HepG2 (cell line): Measurements from ENCODE around the gene IGFL2. TPM values are rescaled to one million over a fixed set of nuclear protein-coding genes. Genes with fewer than 3 reads are reported as not detected.

ENCODE experiments used
- ATAC-seq: fragments of 200-7000 bp; cut with Tn5 transposase; 3 replicates; pipeline ENCODE4 v1.9.1; 2020; ENCODE audit warnings: mild to moderate bottlenecking, moderate library complexity
- BruUV-seq: library from RNA; stranded (reverse); fragments of 400-500 nt; replicated peaks from 2 replicates; lab custom pipeline; 2021; lab: Mats Ljungman, UMichigan
- CTCF ChIA-PET: fragments of 300-600 bp; formaldehyde crosslinking; extraction: SDS; loops from one replicate; lab custom pipeline; 2021; ENCODE audit warnings: low total read pairs, inconsistent platforms, low intra/inter-chr PET ratio; lab: Yijun Ruan, JAX
- POLR2A ChIA-PET: fragments of 350-600 bp; sonication (Branson Sonifier 250); formaldehyde crosslinking; loops from one replicate; lab custom pipeline; 2020; ENCODE audit warnings: antibody characterized with exemption, inconsistent platforms; lab: Yijun Ruan, JAX
- DNase-seq: peaks from one replicate; pipeline ENCODE4 v3.0.0-alpha.2; 2015; ENCODE audit warnings: low spot score
- FAIRE-seq: peaks from 3 replicates; lab custom pipeline; 2011; peaks lifted over from hg19 to GRCh38; lab: Jason Lieb, UNC
- H2AFZ ChIP-seq: one replicate; pipeline ENCODE4 v1.6.1; 2011; ENCODE audit warnings: low read length, inconsistent platforms
- H3K27ac ChIP-seq: fragments of 300-600 bp; 3 replicates; pipeline ENCODE4 v1.8.0; 2011; ENCODE audit warnings: mixed run types, mild to moderate bottlenecking, mixed read lengths, low read length, inconsistent platforms; ENCODE audit not compliant: insufficient read depth; ENCODE audit errors: extremely low read length
- H3K27me3 ChIP-seq, 2 experiments: fragments of 200-600 bp in 1 of 2; 2 replicates in 1 of 2; 3 replicates in 1 of 2; pipeline versions ENCODE4 v1.6.0 to v1.8.0; 2011; ENCODE audit warnings: low read length in 2 of 2, mild to moderate bottlenecking in 2 of 2, moderate library complexity in 2 of 2, inconsistent platforms in 1 of 2; ENCODE audit not compliant: insufficient read depth in 2 of 2, control insufficient read depth in 1 of 2
- H3K36me3 ChIP-seq, 2 experiments: fragments of 200-600 bp in 1 of 2; replicated peaks in 1 of 2; 2 replicates in 1 of 2; 3 replicates in 1 of 2; pipeline versions ENCODE4 v1.5.1 to v1.8.0; 2011; ENCODE audit warnings: low read length in 2 of 2, inconsistent platforms in 1 of 2; ENCODE audit not compliant: insufficient read depth in 2 of 2, control insufficient read depth in 1 of 2
- H3K4me1 ChIP-seq: 2 replicates; pipeline ENCODE4 v1.5.1; 2012; ENCODE audit warnings: low read length, inconsistent platforms; ENCODE audit not compliant: insufficient read depth
- H3K4me2 ChIP-seq: 2 replicates; pipeline ENCODE4 v1.6.0; 2011; ENCODE audit warnings: low read depth, low read length, inconsistent platforms
- H3K4me3 ChIP-seq, 3 experiments: fragments of 200-600 bp in 1 of 3; sonication (generic), shearing (Covaris generic) in 1 of 3; replicated peaks in 1 of 3; 2 replicates each; pipeline ENCODE4 v1.5.1; 2011 to 2016; ENCODE audit warnings: low read length in 3 of 3, inconsistent platforms in 2 of 3, low read depth in 2 of 3, mild to moderate bottlenecking in 2 of 3, control low read depth in 1 of 3, mixed read lengths in 1 of 3; ENCODE audit not compliant: insufficient read depth in 1 of 3
- H3K79me2 ChIP-seq: one replicate; pipeline ENCODE4 v1.6.1; 2011; ENCODE audit warnings: low read length, inconsistent platforms; ENCODE audit not compliant: insufficient read depth
- H3K9ac ChIP-seq: 2 replicates; pipeline ENCODE4 v1.6.0; 2011; ENCODE audit warnings: mild to moderate bottlenecking, low read depth, low read length, inconsistent platforms; ENCODE audit not compliant: insufficient read depth
- H3K9me3 ChIP-seq: 2 replicates; pipeline ENCODE4 v1.5.1; 2012; ENCODE audit warnings: mild to moderate bottlenecking, low read length
- H4K20me1 ChIP-seq: 2 replicates; pipeline ENCODE4 v1.6.0; 2011; ENCODE audit warnings: inconsistent platforms, mild to moderate bottlenecking, low read length, moderate library complexity; ENCODE audit not compliant: insufficient read depth
- ASH2L ChIP-seq: fragments of 300-600, 200-600 bp; sonication (generic); IDR thresholded peaks from 2 replicates; pipeline ENCODE4 v1.7.0; 2017; ENCODE audit warnings: low read depth, mild to moderate bottlenecking, moderate library complexity, mixed read lengths, low read length; ENCODE audit not compliant: insufficient read length
- CEBPB ChIP-seq: IDR thresholded peaks from 2 replicates; pipeline ENCODE4 v1.6.1; 2011; ENCODE audit warnings: low read depth, low read length, improper control_type of control experiment, borderline replicate concordance
- FOXK1 ChIP-seq: sonication (generic); formaldehyde crosslinking; IDR thresholded peaks from 2 replicates; pipeline ENCODE4 v1.4.0; 2020; ENCODE audit warnings: low read depth, missing genetic modification reagents, borderline replicate concordance
- GZF1 ChIP-seq: sonication (generic); formaldehyde crosslinking; IDR thresholded peaks from 2 replicates; pipeline ENCODE4 v1.5.1; 2020; ENCODE audit warnings: mild to moderate bottlenecking, missing genetic modification reagents
- HOXD1 ChIP-seq: sonication (generic); formaldehyde crosslinking; IDR thresholded peaks from 2 replicates; pipeline ENCODE4 v1.5.0; 2020; ENCODE audit warnings: missing genetic modification reagents
- JUN ChIP-seq: sonication (generic); formaldehyde crosslinking; IDR thresholded peaks from 2 replicates; pipeline ENCODE4 v1.4.0; 2020; ENCODE audit warnings: mild to moderate bottlenecking, missing genetic modification reagents
- KDM4B ChIP-seq: sonication (generic); formaldehyde crosslinking; IDR thresholded peaks from 2 replicates; pipeline ENCODE4 v1.4.0; 2020; ENCODE audit warnings: missing genetic modification reagents
- U2AF2 ChIP-seq: fragments of 200-400 bp; formaldehyde crosslinking; IDR thresholded peaks from 2 replicates; pipeline ENCODE4 v1.6.1; 2017; ENCODE audit warnings: low read depth, mild to moderate bottlenecking, low read length
- ZNF101 ChIP-seq: sonication (generic); formaldehyde crosslinking; IDR thresholded peaks from 2 replicates; pipeline ENCODE4 v1.4.0; 2020; ENCODE audit warnings: mild to moderate bottlenecking, low read depth, missing genetic modification reagents, borderline replicate concordance
- ZNF143 ChIP-seq: sonication (generic); formaldehyde crosslinking; IDR thresholded peaks from 2 replicates; pipeline ENCODE4 v1.4.0; 2020; ENCODE audit warnings: missing genetic modification reagents
- ZNF333 ChIP-seq: sonication (generic); formaldehyde crosslinking; IDR thresholded peaks from 2 replicates; pipeline ENCODE4 v1.4.0; 2020; ENCODE audit warnings: mild to moderate bottlenecking, missing genetic modification reagents, borderline replicate concordance
- ZNF382 ChIP-seq: sonication (generic); formaldehyde crosslinking; IDR thresholded peaks from 2 replicates; pipeline ENCODE4 v1.5.0; 2020; ENCODE audit warnings: missing genetic modification reagents, mild to moderate bottlenecking, borderline replicate concordance
- ZNF543 ChIP-seq: sonication (generic); formaldehyde crosslinking; IDR thresholded peaks from 2 replicates; pipeline ENCODE4 v1.4.0; 2020; ENCODE audit warnings: mild to moderate bottlenecking, missing genetic modification reagents
- WGBS: methylation state at CpG from one replicate; pipeline ENCODE4 v1.1.6; 2017; ENCODE audit warnings: low lambda C conversion rate; 5-methylcytosine and 5-hydroxymethylcytosine counted together
- in situ Hi-C: cut with HindIII; loops from 2 replicates; pipeline ENCODE4 v1.10.0; 2017; ENCODE audit warnings: low pct_unique_long_range_greater_than_20kb; ENCODE audit not compliant: extremely low pct_ligation_motif_present
- intact Hi-C: fragments of 100-400 bp; cut with micrococcal nuclease; formaldehyde crosslinking; loops from one replicate; pipeline ENCODE4 v1.10.0; 2022; ENCODE audit not compliant: unreplicated experiment
- polyA plus RNA-seq, 8 experiments: library from polyadenylated mRNA; depleted of rRNA in 3 of 8; stranded (reverse) in 7 of 8; unstranded in 1 of 8; fragments of >200 nt; fragmentation: Illumina TruSeq in 4 of 8; extraction: Trizol in 4 of 8; gene quantifications; 2 replicates each; pipeline versions ENCODE4 v1.2.1 to v1.2.3, GENCODE V29; 2011 to 2016; ENCODE audit warnings: low read depth in 4 of 8, missing spikeins in 1 of 8, mixed read lengths in 1 of 8; ENCODE audit not compliant: insufficient read depth in 1 of 8
- total RNA-seq, 5 experiments: library from RNA; depleted of rRNA; stranded (reverse); fragments of >200 nt; fragmentation: Illumina TruSeq; extraction: Trizol; gene quantifications; 2 replicates each; pipeline ENCODE4 v1.2.3, GENCODE V29; 2016; ENCODE audit warnings: low read depth in 1 of 5
- TF ChIP-seq, protein P1 (sequence below): IDR thresholded peaks from 2 replicates; pipeline ENCODE4 v1.6.1; 2016; ENCODE audit warnings: low read depth, control low read depth
- TF ChIP-seq, protein P2 (sequence below): sonication (generic); formaldehyde crosslinking; IDR thresholded peaks from 2 replicates; pipeline ENCODE4 v1.8.0; 2022; ENCODE audit warnings: missing genetic modification reagents, mild to moderate bottlenecking, moderate library complexity, borderline replicate concordance
- TF ChIP-seq, protein P3 (sequence below): sonication (generic); formaldehyde crosslinking; IDR thresholded peaks from 2 replicates; pipeline ENCODE4 v1.4.0; 2020; ENCODE audit warnings: missing genetic modification reagents, borderline replicate concordance

IGFL2 gene
- total and polyA plus RNA-seq, 2 of the 13 experiments (the other 11 are each of a cell fraction or from before 2014, with no cell fraction given): not detected

DNA sequence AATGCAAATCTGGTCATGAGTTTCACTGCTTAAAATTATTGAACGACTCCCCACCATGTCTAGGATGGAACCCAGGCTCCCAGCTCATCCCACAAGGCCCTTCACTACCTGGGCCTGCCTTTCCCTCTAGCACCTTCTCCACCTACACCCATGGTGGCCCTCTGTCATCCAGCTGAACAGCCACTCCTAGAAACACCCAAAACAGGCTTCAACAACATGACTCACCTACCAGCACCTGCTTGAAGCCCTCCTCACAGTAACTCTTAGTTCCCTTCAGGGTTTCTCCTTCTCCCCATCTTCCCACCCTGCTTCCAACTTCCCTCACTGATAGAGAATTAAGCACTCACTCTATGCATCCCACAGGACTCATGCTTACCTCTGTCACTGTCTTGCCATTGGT lies 6.6 kb upstream of the IGFL2 start:
- Histone ChIP-seq H2AFZ (no peak overlapping the region), H3K4me1 (no peaks in the 10 kb centered on the region), H3K79me2 (no peaks in the 10 kb centered on the region), H4K20me1 (no peaks in the 10 kb centered on the region), H3K9ac (no peak overlapping the region)
- DNase-seq: no peak
- WGBS: 10% methylated on average over 1 of the region's 1 CpG
- POLR2A ChIA-PET: no interaction called here
- TF ChIP-seq ZNF143 (no peak), ZNF543 (CRISPR knock-in tag) (no peak), U2AF2 (no peak), GZF1 (CRISPR knock-in tag) (no peak), ASH2L (no peak), ZNF333 (no peak), KDM4B (CRISPR knock-in tag) (no peak)
- TF ChIP-seq, all 625 proteins: peak for 0
- H3K4me3 ChIP-seq: no peak overlapping the region
- ATAC-seq: no peak
- no peaks in the 10 kb centered on the region for H3K27me3 ChIP-seq
- H3K4me2 ChIP-seq: no peak overlapping the region
- no TSS peak for BruUV-seq
- no peak overlapping the region for H3K27ac ChIP-seq
- in situ Hi-C loops (no loop called here), intact Hi-C loops (no loop called here)
- H3K9me3 ChIP-seq: no peaks in the 10 kb centered on the region
- no peak for FAIRE-seq
- CTCF ChIA-PET: no interaction called here
- H3K36me3 ChIP-seq: no peaks in the 10 kb centered on the region

DNA sequence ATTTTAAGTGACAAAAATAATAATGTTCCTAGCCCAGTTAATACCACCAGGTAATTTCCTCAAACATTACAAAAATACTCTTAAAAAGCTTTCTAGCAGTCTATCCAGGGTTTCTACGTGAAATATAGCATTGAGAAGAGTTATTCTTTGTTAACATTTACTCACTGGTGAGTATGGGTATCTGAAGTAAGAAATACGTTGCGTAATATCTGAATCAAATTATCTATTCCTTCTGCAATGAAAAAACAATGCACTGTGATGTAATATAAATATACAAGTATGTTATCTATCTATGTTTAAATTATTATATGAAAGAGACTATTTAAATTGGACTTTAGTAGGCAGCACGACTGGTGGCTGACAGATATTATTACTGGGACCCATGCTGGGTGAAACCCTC lies 5.7 kb upstream of the IGFL2 start:
- TF ChIP-seq, protein P1, sequence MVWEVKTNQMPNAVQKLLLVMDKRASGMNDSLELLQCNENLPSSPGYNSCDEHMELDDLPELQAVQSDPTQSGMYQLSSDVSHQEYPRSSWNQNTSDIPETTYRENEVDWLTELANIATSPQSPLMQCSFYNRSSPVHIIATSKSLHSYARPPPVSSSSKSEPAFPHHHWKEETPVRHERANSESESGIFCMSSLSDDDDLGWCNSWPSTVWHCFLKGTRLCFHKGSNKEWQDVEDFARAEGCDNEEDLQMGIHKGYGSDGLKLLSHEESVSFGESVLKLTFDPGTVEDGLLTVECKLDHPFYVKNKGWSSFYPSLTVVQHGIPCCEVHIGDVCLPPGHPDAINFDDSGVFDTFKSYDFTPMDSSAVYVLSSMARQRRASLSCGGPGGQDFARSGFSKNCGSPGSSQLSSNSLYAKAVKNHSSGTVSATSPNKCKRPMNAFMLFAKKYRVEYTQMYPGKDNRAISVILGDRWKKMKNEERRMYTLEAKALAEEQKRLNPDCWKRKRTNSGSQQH: no peak
- TF ChIP-seq ZNF382 (CRISPR knock-in tag) (no peak), ZNF101 (CRISPR knock-in tag) (no peak), CEBPB (peak; percentile 74; the same call in 1 of the 2 replicates), JUN (CRISPR knock-in tag) (no peak), HOXD1 (CRISPR knock-in tag) (no peak), FOXK1 (CRISPR knock-in tag) (no peak)
- TF ChIP-seq, protein P2, sequence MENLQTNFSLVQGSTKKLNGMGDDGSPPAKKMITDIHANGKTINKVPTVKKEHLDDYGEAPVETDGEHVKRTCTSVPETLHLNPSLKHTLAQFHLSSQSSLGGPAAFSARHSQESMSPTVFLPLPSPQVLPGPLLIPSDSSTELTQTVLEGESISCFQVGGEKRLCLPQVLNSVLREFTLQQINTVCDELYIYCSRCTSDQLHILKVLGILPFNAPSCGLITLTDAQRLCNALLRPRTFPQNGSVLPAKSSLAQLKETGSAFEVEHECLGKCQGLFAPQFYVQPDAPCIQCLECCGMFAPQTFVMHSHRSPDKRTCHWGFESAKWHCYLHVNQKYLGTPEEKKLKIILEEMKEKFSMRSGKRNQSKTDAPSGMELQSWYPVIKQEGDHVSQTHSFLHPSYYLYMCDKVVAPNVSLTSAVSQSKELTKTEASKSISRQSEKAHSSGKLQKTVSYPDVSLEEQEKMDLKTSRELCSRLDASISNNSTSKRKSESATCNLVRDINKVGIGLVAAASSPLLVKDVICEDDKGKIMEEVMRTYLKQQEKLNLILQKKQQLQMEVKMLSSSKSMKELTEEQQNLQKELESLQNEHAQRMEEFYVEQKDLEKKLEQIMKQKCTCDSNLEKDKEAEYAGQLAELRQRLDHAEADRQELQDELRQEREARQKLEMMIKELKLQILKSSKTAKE (CRISPR knock-in tag): no peak
- TF ChIP-seq, protein P3, sequence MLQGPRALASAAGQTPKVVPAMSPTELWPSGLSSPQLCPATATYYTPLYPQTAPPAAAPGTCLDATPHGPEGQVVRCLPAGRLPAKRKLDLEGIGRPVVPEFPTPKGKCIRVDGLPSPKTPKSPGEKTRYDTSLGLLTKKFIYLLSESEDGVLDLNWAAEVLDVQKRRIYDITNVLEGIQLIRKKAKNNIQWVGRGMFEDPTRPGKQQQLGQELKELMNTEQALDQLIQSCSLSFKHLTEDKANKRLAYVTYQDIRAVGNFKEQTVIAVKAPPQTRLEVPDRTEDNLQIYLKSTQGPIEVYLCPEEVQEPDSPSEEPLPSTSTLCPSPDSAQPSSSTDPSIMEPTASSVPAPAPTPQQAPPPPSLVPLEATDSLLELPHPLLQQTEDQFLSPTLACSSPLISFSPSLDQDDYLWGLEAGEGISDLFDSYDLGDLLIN: no peak
- Histone ChIP-seq H3K27ac (no peak overlapping the region), H3K27me3 (no peaks in the 10 kb centered on the region), H3K9ac (no peak overlapping the region), H4K20me1 (no peaks in the 10 kb centered on the region), H3K4me3 (no peak overlapping the region), H3K9me3 (no peaks in the 10 kb centered on the region), H2AFZ (no peak overlapping the region), H3K4me2 (no peak overlapping the region), H3K79me2 (no peaks in the 10 kb centered on the region), H3K36me3 (no peaks in the 10 kb centered on the region), H3K4me1 (no peaks in the 10 kb centered on the region)
- ATAC-seq (no peak), FAIRE-seq (no peak), DNase-seq (no peak)
- CTCF ChIA-PET: no interaction called here
- POLR2A ChIA-PET: no interaction called here
- in situ Hi-C loops (no loop called here), intact Hi-C loops (no loop called here)
- BruUV-seq: no TSS peak
- WGBS: 28% methylated on average over 4 of the region's 4 CpGs
